Left lung (tissue), 10 donors: Measurements from ENCODE around the gene SEZ6L2. TPM values are rescaled to one million over a fixed set of nuclear protein-coding genes. Genes with fewer than 3 reads are reported as not detected.
A peak's percentile ranks its signal among the peaks of the same experiment; 100 is the strongest.

Experiments
- ATAC-seq: fragments of 200-7000 bp; cut with Tn5 transposase; one replicate; pipeline ENCODE4 v1.9.1; 2020; ENCODE audit warnings: moderate library complexity
- DNase-seq, 4 donors: peaks; one replicate each; pipeline ENCODE4 v3.0.0-alpha.2; 2013 to 2020
- H3K27ac ChIP-seq, 2 donors: fragments of 200-600 bp; sonication (generic) in 1 of 2; one replicate each; pipeline versions ENCODE4 v1.5.0 to v1.8.0; 2020 to 2021
- H3K27me3 ChIP-seq, 2 donors: fragments of 200-600 bp; sonication (generic) in 1 of 2; one replicate each; pipeline versions ENCODE4 v1.5.0 to v1.8.0; 2020 to 2021
- H3K36me3 ChIP-seq, 2 donors: fragments of 200-600 bp; sonication (generic) in 1 of 2; one replicate each; pipeline versions ENCODE4 v1.5.0 to v1.8.0; 2020 to 2021
- H3K4me1 ChIP-seq, 2 donors: fragments of 200-600 bp; one replicate each; pipeline ENCODE4 v1.8.0; 2021
- H3K4me3 ChIP-seq, 2 donors: fragments of 200-600 bp; sonication (generic) in 1 of 2; one replicate each; pipeline versions ENCODE4 v1.5.0 to v1.8.0; 2020 to 2021; ENCODE audit warnings: mild to moderate bottlenecking in 1 of 2
- H3K9me3 ChIP-seq, 2 donors: fragments of 200-600 bp; sonication (generic) in 1 of 2; one replicate each; pipeline versions ENCODE4 v1.5.0 to v1.8.0; 2020 to 2021
- intact Hi-C, 2 donors: fragments of 100-400 bp; cut with DNase I; formaldehyde crosslinking; loops; one replicate each; pipeline versions ENCODE4 v1.11.2 to v1.14.2; 2022
- polyA plus RNA-seq, 6 donors: library from polyadenylated mRNA; unstranded; fragments of 120-200 nt; gene quantifications; one replicate each; pipeline ENCODE4 v1.2.1, GENCODE V29; 2013; ENCODE audit not compliant: insufficient read length in 6 of 6
- total RNA-seq, 2 donors: library from RNA; stranded (reverse); fragmentation: NEBNext Ultra II Directional; extraction: Animal tissue kit (Norgen Biotek cat#: 25700); gene quantifications; one replicate each; pipeline ENCODE4 v1.2.1, GENCODE V29; 2021
- TF ChIP-seq, protein P1 (sequence below), 2 donors: fragments of 200-600 bp; sonication (generic) in 1 of 2; IDR thresholded peaks; one replicate each; pipeline versions ENCODE4 v1.5.0 to v1.8.0; 2021; ENCODE audit warnings: antibody characterized with exemption in 2 of 2
- donor health status: DM: no; HTN: yes; CAD: no.
- donor health status: DM: no; HTN: no; CAD: no.

Gene SEZ6L2
- total and polyA plus RNA-seq, 8 donors: 4.9 to 30.2 (median 5.8) TPM

DNA sequence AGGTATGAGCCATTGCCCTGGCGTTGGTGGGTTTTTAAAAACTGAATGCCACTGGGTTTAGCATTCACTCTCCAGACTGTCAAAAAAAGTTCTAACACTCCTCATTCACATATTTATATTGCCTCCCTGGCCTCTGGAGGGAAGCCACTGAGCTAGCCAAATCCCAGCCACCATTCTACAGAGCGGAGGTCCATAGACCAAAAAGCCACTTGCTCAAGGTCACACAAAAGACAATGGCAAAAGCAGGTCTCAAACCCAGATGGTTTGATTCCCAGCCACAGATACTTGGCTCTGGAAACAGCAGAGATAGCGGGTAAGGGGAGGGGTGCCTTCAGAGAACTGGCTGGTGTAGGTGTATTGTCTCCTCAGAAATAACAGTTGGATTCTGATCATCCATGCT, 18.3 kb downstream of the SEZ6L2 start:
- intact Hi-C loops: no loop called here
- Histone ChIP-seq H3K27ac (no peak overlapping the region), H3K4me1 (peaks cover 3 to 11% of the 10 kb centered on the region in 2 donors), H3K27me3 (peaks cover 11 to 49% of the 10 kb centered on the region in 2 donors), H3K4me3 (no peak overlapping the region), H3K36me3 (no peaks in the 10 kb centered on the region), H3K9me3 (no peaks in the 10 kb centered on the region)
- TF ChIP-seq, protein P1, sequence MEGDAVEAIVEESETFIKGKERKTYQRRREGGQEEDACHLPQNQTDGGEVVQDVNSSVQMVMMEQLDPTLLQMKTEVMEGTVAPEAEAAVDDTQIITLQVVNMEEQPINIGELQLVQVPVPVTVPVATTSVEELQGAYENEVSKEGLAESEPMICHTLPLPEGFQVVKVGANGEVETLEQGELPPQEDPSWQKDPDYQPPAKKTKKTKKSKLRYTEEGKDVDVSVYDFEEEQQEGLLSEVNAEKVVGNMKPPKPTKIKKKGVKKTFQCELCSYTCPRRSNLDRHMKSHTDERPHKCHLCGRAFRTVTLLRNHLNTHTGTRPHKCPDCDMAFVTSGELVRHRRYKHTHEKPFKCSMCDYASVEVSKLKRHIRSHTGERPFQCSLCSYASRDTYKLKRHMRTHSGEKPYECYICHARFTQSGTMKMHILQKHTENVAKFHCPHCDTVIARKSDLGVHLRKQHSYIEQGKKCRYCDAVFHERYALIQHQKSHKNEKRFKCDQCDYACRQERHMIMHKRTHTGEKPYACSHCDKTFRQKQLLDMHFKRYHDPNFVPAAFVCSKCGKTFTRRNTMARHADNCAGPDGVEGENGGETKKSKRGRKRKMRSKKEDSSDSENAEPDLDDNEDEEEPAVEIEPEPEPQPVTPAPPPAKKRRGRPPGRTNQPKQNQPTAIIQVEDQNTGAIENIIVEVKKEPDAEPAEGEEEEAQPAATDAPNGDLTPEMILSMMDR (IDR thresholded peaks at IDR 0.05): no peak
- DNase-seq: no peak
- ATAC-seq: no peak

DNA sequence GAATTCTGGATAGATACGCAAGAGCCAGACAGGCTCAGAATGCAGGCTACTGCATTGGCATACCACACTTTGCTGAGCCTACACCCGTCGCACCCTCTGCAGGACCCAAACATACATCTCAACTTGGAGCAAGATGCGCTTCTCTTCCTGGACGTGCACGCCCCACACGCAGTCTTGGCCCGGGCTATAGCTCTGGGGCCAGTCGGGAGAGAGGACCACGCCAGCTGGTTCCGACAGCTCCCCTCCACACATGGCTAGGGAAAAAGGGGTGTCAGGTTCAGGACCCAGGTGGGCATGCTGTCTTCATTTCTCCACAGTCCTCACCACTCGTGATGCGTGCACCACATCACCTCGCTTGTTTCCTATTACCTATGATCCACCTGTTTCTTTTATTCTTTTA, 21.2 kb downstream of the SEZ6L2 start:
- intact Hi-C loops: no loop called here
- H3K27me3 ChIP-seq: peaks cover 11 to 62% of the 10 kb centered on the region in 2 donors
- no peaks in the 10 kb centered on the region for H3K36me3 ChIP-seq
- H3K9me3 ChIP-seq: no peaks in the 10 kb centered on the region
- DNase-seq: no peak
- no peak overlapping the region for H3K27ac ChIP-seq
- TF ChIP-seq, protein P1 (IDR thresholded peaks at IDR 0.05): no peak
- peaks cover 3 to 11% of the 10 kb centered on the region in 2 donors for H3K4me1 ChIP-seq
- no peak for ATAC-seq
- H3K4me3 ChIP-seq: no peak overlapping the region

DNA sequence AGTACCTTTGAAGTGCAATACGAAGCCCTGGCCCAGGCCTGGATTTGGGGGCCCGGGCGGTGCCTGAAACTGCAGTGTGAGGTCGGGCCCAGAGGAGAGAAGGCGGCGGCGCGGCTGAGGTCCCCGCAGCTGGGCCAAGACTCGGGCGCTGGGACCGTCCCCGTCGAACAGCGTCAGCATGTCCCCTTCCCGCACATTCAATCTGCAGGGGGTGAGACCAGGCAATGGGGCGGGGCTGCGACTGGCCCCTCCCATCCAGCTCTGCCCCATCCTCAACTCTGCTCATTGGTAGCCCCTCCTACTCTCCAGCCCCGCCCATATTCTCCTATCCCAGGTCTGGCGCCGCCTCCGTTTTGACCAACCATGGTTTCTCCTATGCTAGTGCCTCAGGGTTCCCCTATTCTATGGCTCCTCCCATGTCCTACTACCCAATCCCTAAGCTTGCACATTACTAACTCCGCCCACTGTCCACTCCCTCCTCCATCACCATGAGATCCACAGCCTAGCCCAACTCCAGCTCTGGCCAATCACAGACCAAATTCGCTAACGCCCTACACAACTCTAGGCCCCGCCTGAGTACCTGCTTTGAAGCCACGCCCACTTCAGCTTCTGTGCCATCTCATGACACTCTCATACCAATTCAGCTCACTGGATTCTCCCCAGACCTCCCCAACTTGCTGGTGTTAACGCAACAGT, 21.9 kb downstream of the SEZ6L2 start:
- H3K27me3 ChIP-seq: peaks cover 11 to 62% of the 10 kb centered on the region in 2 donors
- DNase-seq (peak in 1 of 4 donors; percentile 71), ATAC-seq (peak; percentile 87)
- H3K36me3 ChIP-seq: no peaks in the 10 kb centered on the region
- H3K27ac ChIP-seq: no peak overlapping the region
- intact Hi-C loops: no loop called here
- TF ChIP-seq, protein P1 (IDR thresholded peaks at IDR 0.05): no peak
- H3K4me1 ChIP-seq: peaks cover 3 to 11% of the 10 kb centered on the region in 2 donors
- H3K9me3 ChIP-seq: no peaks in the 10 kb centered on the region
- peak overlapping the region; percentile 8 to 35 for H3K4me3 ChIP-seq

DNA sequence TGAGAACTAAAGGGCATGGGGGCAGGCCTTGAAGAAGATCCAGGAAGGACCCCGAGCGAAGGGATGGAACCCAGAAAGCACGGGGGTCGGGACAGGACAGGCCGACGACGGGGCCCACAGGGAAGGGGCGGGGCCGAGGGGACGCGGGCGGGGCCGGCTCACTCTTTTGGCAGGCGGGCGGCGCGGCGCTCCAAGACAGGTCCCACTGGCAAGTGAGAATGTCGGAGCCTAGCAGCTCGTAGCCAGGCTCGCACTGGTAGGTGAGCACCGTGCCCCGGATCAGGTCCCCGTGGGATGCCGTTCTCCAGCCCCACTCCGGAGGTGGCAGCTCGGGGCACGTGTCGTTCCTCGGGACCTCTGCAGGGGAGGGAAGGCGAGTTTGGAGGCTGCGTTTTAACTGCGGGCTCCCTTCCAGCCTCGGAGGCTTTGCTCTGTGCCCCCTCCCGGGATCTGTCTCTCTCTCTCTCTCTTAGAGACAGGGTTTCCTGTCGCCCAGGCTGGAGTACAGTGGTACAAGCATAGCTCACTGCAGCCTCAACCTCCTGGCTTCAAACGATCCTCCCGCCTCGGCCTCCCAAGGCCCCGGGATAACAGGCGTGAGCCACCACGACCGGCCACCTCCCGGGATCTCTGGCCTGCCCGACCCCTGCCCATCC, 22.6 kb downstream of the SEZ6L2 start:
- Histone ChIP-seq H3K4me1 (peaks cover 3 to 11% of the 10 kb centered on the region in 2 donors), H3K9me3 (no peaks in the 10 kb centered on the region), H3K4me3 (peak overlapping the region; percentile 8 to 35), H3K36me3 (no peaks in the 10 kb centered on the region), H3K27me3 (peaks cover 11 to 62% of the 10 kb centered on the region in 2 donors), H3K27ac (no peak overlapping the region)
- DNase-seq (no peak), ATAC-seq (peak; percentile 68)
- intact Hi-C loops: no loop called here
- TF ChIP-seq, protein P1 (IDR thresholded peaks at IDR 0.05): no peak

DNA sequence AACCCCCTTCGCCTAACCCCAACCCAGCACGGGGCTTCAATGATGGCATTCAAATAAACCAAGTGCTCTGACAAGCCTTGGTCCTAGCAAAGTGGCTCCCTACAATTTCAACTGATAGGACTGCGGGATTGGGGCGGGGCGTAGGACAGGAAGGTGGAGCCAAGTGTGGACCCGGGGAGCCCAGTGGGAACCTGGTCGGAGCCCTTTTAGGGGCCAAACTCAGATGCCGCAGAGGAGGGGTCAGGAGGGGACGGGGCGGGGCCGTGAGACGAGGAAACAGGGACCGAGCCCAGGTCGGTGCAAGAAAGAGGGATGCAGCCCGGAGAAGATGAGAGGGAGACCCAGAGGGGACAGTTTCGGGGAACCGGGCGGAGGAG, 23.1 kb downstream of the SEZ6L2 start:
- Histone ChIP-seq H3K9me3 (no peaks in the 10 kb centered on the region), H3K27ac (no peak overlapping the region), H3K4me1 (peaks cover 3 to 11% of the 10 kb centered on the region in 2 donors), H3K36me3 (no peaks in the 10 kb centered on the region), H3K27me3 (peaks cover 11 to 62% of the 10 kb centered on the region in 2 donors), H3K4me3 (peak overlapping the region; percentile 8 to 35)
- ATAC-seq (peak; percentile 20), DNase-seq (no peak)
- TF ChIP-seq, protein P1 (IDR thresholded peaks at IDR 0.05): no peak
- intact Hi-C loops: no loop called here
